ENCODE data around the gene SLC35A5. TPM values are rescaled to one million over a fixed set of nuclear protein-coding genes. Genes with fewer than 3 reads are reported as not detected.

The SLC35A5 gene
- total RNA-seq, 1 donor = 58.3 TPM

DNA sequence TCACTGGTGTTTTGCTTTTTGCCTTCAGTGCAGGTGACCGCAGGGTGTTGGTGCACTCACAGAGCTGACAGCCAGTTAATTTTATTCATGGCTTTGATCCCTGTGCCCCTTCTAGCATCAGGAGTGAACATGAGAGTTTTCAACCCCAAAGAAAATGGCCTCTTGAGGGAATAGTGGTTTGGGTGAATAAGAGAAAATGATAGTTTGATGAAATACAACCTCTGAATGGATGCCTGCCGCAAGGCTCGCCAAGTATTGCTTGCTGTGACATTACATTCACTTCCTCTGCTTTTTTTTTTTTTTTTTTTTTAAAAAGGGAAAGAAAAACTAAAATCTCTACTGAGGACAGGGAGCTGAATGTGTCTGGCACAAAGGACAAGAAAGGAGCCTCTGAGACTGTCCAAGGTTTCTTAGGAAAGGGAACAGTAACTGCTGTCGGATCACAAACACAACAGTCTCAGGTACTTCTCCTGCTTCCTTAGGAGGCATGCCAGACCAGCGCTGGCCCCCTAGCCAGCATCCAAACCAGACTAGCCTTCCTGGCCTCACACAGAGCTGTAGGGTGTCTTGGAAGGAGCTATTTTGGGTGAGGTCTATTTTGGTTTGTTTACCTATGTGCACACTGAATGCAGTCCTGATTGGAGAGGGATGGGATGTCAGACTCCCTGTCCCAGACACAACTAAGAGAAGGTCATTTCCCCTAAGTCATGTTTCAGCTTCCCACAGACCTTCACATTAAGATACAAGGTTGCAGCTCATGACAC, 50.1 kb downstream of the SLC35A5 start:
- H3K9me3 ChIP-seq (ENCODE audit: low read depth, low read length) = no peaks in the 10 kb centered on the region
- H3K27me3 ChIP-seq (ENCODE audit: insufficient read depth, low read length) = no peaks in the 10 kb centered on the region
- peaks cover 40% of the 10 kb centered on the region for H3K4me1 ChIP-seq (ENCODE audit: insufficient read depth, low read length)
- peaks cover 6% of the 10 kb centered on the region for H3K79me2 ChIP-seq (ENCODE audit: insufficient read depth, low read length)
- DNase-seq (ENCODE audit: insufficient read length, low spot score, missing footprints) = peak; percentile 50
- no peak overlapping the region for H2AFZ ChIP-seq (ENCODE audit: low read length)
- peak overlapping the region; percentile 88 for H3K27ac ChIP-seq (ENCODE audit: low read depth, low read length)
- H3K36me3 ChIP-seq (ENCODE audit: insufficient read depth, low read length) = peaks cover 86% of the 10 kb centered on the region
- TF ChIP-seq, protein P1, sequence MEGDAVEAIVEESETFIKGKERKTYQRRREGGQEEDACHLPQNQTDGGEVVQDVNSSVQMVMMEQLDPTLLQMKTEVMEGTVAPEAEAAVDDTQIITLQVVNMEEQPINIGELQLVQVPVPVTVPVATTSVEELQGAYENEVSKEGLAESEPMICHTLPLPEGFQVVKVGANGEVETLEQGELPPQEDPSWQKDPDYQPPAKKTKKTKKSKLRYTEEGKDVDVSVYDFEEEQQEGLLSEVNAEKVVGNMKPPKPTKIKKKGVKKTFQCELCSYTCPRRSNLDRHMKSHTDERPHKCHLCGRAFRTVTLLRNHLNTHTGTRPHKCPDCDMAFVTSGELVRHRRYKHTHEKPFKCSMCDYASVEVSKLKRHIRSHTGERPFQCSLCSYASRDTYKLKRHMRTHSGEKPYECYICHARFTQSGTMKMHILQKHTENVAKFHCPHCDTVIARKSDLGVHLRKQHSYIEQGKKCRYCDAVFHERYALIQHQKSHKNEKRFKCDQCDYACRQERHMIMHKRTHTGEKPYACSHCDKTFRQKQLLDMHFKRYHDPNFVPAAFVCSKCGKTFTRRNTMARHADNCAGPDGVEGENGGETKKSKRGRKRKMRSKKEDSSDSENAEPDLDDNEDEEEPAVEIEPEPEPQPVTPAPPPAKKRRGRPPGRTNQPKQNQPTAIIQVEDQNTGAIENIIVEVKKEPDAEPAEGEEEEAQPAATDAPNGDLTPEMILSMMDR (IDR thresholded peaks at IDR 0.05; ENCODE audit: extremely low read depth, low read depth, low read length) = no peak
- no peaks in the 10 kb centered on the region for H4K20me1 ChIP-seq (ENCODE audit: insufficient read depth, low read length)
- H3K4me3 ChIP-seq (ENCODE audit: insufficient read depth, low read length) = no peak overlapping the region
- H3K4me2 ChIP-seq (ENCODE audit: insufficient read depth, low read length) = peak overlapping the region; percentile 44

DNA sequence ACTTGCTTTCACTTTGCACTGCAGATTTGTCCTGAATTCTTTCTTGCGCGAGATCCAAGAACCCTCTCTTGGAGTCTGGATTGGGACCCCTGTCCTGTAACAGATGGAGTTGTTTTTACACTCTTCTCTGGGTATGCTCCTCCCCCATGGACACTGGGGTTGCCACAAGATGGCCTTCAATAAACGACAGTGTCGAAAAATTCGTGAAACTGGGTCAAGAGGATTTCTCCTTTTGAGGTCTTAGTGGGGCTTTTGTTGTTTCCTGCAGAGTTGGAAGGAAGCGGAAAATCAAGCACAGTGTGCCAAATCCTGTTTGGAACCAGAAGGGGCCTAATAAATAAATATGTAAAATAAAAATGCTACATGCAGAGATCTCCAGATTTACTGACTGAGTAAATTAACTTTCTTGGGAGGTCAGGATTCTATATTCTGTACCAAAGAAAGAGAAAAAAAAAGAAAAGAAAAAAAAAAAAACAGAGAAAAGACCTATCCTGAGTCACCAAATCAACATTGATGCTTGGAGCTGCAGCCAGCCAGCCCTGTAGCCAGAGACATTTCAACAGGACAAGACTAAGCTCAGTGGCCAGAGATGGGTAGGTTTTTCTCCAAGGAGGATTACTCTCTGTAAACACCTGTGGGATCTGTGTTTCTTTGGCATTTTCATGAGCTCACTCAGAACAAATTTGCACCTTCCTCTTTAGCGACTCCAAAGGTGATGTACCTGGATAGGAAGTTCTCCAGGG, 54.3 kb downstream of the SLC35A5 start:
- no peaks in the 10 kb centered on the region for H4K20me1 ChIP-seq (ENCODE audit: insufficient read depth, low read length)
- no peaks in the 10 kb centered on the region for H3K27me3 ChIP-seq (ENCODE audit: insufficient read depth, low read length)
- peak overlapping the region; percentile 15 for H3K27ac ChIP-seq (ENCODE audit: low read depth, low read length)
- H3K79me2 ChIP-seq (ENCODE audit: insufficient read depth, low read length) = peaks cover 15% of the 10 kb centered on the region
- TF ChIP-seq, protein P1 (IDR thresholded peaks at IDR 0.05; ENCODE audit: extremely low read depth, low read depth, low read length) = no peak
- no peak for DNase-seq (ENCODE audit: insufficient read length, low spot score, missing footprints)
- H3K4me2 ChIP-seq (ENCODE audit: insufficient read depth, low read length) = no peak overlapping the region
- peaks cover 94% of the 10 kb centered on the region for H3K36me3 ChIP-seq (ENCODE audit: insufficient read depth, low read length)
- no peak overlapping the region for H3K4me3 ChIP-seq (ENCODE audit: insufficient read depth, low read length)
- H3K9me3 ChIP-seq (ENCODE audit: low read depth, low read length) = no peaks in the 10 kb centered on the region
- no peak overlapping the region for H2AFZ ChIP-seq (ENCODE audit: low read length)
- H3K4me1 ChIP-seq (ENCODE audit: insufficient read depth, low read length) = peaks cover 42% of the 10 kb centered on the region

DNA sequence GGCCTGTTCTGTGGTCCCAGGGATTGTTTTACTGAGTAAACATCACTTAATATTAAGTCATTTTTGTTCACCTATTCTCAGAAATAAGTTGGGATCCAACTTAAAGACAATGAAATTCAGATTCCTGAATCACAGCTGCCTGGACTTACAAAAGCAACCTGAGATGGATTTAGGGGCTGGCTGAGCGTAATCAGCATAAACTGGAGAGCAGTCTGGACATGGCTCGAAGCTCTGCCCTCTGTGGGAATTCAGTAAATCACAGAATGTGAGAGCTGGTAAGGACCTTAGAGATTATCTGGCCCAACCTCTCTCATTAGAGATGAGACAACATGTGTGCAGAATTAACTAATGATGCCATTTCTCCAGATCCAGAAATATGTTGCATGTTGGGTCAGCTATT, 55.4 kb downstream of the SLC35A5 start:
- TF ChIP-seq, protein P1 (IDR thresholded peaks at IDR 0.05; ENCODE audit: extremely low read depth, low read depth, low read length) = no peak
- peak overlapping the region; percentile 52 for H3K27ac ChIP-seq (ENCODE audit: low read depth, low read length)
- H3K4me1 ChIP-seq (ENCODE audit: insufficient read depth, low read length) = peaks cover 31% of the 10 kb centered on the region
- H3K27me3 ChIP-seq (ENCODE audit: insufficient read depth, low read length) = no peaks in the 10 kb centered on the region
- peaks cover 24% of the 10 kb centered on the region for H3K79me2 ChIP-seq (ENCODE audit: insufficient read depth, low read length)
- H2AFZ ChIP-seq (ENCODE audit: low read length) = no peak overlapping the region
- H3K4me3 ChIP-seq (ENCODE audit: insufficient read depth, low read length) = no peak overlapping the region
- H3K9me3 ChIP-seq (ENCODE audit: low read depth, low read length) = no peaks in the 10 kb centered on the region
- no peak overlapping the region for H3K4me2 ChIP-seq (ENCODE audit: insufficient read depth, low read length)
- H4K20me1 ChIP-seq (ENCODE audit: insufficient read depth, low read length) = no peaks in the 10 kb centered on the region
- no peak for DNase-seq (ENCODE audit: insufficient read length, low spot score, missing footprints)
- H3K36me3 ChIP-seq (ENCODE audit: insufficient read depth, low read length) = peaks cover 95% of the 10 kb centered on the region

DNA sequence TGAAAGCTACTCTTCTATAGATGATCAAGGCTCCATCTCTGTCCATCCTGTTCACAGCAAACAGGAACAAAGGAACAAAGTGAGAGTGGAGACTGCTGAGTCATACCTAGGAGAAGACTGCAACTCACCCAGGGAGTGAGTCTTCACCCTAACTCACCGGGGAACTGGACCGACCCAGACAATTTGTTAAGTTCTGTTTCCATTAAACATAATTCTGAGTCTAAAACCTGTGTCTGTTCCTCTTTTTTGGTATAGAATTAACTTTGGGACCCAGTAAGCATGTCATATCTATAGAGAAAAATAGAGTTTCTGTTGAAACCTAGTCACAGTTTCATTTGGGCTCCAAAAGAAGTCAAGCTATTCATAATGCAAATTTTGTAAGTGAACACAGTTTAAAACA, 57.5 kb downstream of the SLC35A5 start:
- Histone ChIP-seq H3K4me1 (ENCODE audit: insufficient read depth, low read length) (peaks cover 27% of the 10 kb centered on the region), H3K27me3 (ENCODE audit: insufficient read depth, low read length) (no peaks in the 10 kb centered on the region), H3K9me3 (ENCODE audit: low read depth, low read length) (no peaks in the 10 kb centered on the region), H3K27ac (ENCODE audit: low read depth, low read length) (peak overlapping the region; percentile 79), H3K79me2 (ENCODE audit: insufficient read depth, low read length) (peaks cover 39% of the 10 kb centered on the region), H3K36me3 (ENCODE audit: insufficient read depth, low read length) (peaks cover 93% of the 10 kb centered on the region), H3K4me3 (ENCODE audit: insufficient read depth, low read length) (no peak overlapping the region), H3K4me2 (ENCODE audit: insufficient read depth, low read length) (peak overlapping the region; percentile 23), H4K20me1 (ENCODE audit: insufficient read depth, low read length) (peaks cover 13% of the 10 kb centered on the region), H2AFZ (ENCODE audit: low read length) (no peak overlapping the region)
- TF ChIP-seq, protein P1 (IDR thresholded peaks at IDR 0.05; ENCODE audit: extremely low read depth, low read depth, low read length) = no peak
- no peak for DNase-seq (ENCODE audit: insufficient read length, low spot score, missing footprints)
